Stimulated activated CD8-positive, alpha-beta memory T cell treated with anti-CD3 and anti-CD28 coated beads, Interleukin-4, amount 100 ng/mL, for 4 hours (primary cell): Measurements from ENCODE around the gene IPO13.

ENCODE experiments used
- DNase-seq, 2 donors: peaks; one replicate each; pipeline ENCODE4 v3.0.0-alpha.2; 2020; ENCODE audit warnings: low read depth in 2 of 2, low spot score in 1 of 2

IPO13 gene

DNA sequence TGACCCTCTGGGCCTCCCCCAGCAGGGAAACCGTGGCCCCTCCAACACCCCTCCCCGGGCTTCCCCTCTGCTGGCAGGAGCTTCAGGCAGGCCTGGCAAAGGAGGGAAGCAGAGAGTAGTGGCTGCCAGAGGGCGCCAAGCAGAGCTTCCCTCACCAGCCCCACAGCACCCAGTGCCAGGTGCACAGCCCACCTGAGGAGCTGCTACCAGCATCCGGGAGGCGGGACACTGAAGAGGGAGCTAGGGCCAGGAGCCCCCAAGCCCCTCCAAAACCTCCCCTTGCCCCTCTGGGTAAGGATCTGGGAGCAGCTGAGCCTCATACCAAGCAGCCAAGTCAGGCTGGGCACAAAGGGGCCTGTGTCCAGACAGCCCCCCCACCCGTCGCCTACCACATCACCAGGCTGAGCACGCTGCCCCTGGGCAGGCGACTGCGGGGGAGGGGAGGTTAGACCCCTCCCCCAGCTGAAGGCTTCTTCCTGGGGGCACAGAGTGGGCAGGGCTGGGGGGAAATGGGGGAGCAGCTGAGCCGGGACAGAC lies 64.3 kb downstream of the IPO13 start:
- DNase-seq = no peak

DNA sequence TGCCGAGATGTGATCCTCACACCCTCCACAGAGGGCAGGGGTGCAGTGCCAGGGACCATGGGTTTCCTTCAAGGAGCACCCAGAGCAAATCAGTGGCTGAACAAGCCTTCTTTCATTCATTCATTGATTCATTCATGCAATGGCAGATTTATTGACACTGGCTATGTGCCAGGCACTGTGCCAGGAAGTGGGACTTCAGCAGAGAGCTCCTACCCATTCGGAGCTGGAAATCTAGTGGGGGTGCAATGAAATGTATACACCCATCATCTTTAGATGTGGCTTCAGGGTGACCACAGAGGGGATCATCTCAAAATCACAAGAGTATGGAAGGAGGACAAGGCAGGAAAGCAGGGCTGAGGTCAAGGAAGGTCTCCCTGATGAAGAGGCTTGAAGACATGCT lies 65.7 kb downstream of the IPO13 start:
- DNase-seq = no peak

DNA sequence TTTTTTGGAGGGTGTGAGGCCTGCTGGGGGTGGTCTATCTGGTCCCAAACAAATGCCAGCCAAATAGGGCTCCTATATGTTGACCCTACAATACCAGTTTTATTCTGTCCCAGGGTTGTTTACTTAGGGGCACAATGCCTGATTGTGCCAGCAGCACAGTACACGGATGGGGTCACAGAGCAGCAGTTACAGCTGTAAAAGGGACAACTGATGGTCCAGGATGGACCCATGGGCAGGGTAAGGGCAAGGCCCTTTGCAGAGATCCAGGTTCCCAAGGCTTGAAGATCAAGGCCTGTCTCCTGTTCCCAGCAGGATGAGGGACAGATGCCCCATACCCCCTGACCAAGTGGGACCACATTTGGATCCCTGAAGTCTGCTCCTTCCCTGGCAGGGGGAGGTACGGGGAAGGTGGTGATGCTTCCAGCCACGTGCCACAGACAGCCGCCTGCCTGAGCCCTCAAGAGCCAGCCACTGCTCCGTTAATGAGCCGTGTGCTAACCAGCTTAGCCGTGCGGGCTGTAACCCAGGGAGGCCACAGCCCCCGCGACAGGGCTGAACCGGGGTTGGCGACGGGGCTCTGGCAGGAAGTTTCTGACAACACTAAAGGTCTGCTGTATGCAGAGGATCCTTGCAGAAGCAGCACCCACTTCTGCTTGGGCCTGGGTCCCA lies 66.3 kb downstream of the IPO13 start:
- DNase-seq = no peak

DNA sequence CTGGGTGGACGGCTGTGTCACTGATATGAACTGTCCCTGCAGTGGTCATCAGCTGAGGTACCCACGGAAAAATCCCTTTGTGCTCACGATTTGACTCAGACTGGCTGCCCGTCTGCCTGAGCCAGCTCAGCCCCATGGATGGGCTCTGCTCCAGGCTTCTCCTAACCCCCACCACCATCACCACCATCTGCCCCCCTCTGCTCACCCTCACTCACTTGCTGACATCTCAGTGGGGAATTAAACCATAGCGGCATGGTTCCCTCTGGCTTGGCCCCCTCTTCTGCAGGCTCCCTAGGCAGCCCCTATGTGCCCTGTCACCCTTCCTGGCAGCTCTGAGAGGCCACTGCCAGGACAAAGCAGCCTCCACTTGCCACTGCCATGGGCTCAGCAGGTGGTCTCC lies 67.2 kb downstream of the IPO13 start:
- no peak for DNase-seq

DNA sequence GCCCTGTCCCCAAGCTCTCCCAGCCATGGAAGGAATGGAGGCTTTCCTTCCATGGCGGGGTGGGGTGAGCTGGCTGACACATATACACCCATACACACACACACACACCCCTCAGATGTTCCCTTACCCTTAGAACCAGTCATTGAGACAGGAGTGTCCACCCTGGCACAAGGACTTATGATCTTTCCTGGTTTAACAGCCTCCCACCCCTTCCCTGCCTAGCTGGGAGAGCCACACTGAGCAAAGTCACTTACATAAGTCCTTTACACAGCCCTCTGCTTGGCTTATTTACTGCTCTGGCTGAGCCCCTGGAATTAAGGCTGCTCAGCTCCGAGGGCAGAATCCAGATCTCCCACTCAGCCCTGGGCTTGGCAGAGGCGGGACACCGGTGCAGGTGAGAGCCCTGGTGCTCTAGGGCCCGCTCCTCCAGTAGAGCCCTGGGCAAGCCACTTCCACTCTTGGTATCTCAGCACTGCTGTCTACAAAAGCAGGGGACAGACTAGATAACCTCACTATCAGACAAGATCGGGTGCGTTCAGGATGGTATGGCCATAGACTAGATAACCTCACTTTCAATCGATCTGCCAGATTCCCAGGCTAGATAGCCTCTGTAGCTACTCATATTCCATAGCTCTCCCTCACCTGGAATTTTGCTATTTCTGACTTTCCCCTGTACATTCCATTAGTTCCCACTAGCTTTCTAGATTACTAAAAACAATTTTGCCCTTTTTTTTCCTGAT lies 67.8 kb downstream of the IPO13 start:
- no peak for DNase-seq

DNA sequence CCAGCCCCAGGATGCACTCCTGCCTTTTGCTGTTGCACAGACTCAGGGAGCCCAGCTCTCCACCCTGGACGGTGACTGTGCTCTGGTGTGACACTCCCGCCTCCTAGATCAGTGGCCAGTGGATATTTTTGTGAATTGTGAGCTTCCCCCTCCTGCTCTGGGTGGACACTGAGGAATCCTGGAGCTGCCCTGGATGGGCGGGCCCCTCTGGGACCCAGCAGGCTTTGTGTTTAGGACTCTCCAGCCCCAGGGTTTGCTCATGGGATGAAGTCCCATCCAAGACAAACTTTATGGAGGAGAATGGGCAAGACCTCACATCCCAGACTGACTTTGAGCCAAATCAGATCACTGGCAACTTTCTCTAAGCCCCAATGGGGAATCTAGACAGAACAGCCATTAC lies 68.5 kb downstream of the IPO13 start:
- DNase-seq = no peak

DNA sequence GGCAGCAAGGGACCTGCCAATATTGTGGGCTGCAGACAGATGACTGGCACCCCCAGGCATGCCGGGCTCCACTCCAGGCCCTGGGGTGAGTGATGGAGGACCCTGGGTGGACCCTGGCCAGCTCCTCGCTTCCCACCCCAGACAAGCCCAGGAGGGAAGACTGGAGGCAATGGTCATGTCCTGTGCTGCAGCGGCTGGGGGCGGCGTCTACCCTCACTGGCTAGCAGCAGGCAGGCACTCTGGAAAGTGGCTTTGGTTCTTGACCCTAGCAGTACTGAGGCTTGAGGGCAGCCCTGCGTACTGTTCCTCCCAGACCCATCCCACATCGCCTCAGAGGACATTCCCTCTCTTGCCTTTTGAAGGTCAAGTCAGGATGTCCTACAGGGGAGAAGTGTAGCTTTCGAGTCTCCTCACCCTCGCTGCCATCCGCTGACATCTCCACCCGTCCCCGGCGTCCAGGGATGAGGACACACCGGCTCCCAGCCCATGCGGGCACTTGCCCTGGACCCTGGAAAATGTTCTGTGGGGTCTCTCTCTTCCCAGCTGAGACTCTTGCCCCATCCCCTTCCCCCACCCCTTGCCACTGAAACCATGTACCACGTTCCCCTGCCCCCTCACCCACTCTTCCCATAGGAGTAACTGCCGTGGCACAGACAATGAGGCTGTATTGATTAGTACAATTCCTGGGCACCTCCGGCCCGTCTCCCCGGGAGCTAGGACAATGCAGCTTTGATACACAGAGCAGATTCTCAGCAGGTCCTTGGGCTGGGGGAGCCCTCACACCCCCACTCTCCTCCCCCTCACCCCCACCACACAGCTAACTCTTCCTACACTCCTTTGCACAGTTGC lies 69.5 kb downstream of the IPO13 start:
- DNase-seq = no peak

DNA sequence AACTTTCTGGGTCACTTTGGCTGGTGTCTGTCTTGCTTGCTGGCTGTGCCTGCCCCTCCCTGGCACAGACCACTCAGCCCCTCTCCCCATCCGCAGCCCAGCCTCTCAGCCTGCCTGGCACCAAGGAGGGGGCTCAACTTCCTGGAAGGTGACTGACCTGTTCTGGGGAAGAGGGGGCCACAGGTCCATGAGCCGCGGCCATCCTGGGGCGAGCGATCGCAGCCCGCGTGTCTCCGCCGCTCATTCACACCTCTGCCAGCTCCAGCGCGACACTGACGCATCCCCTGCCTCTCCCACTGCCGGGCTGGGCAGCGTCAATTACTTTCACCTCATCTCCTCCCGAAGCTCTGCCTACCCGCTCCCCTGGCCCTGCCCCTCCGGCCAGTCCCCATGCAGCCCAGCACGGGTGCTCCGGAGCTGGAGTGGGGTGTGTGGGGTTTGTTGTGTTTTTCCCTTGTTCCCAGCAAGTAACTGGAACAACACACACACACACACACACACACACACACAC lies 70.2 kb downstream of the IPO13 start:
- no peak for DNase-seq
